Lung (tissue), 16 donors: ENCODE measurements around the gene ZNF276. TPM values are rescaled to one million over a fixed set of nuclear protein-coding genes. Genes with fewer than 3 reads are reported as not detected.
"Not testable (repeated sequence)": the region's sequence is repeated elsewhere in the genome, so short reads cannot be mapped to it uniquely, and the experiment has no call there.

Experiments
- ATAC-seq: fragments of 200-7000 bp; cut with Tn5 transposase; one replicate; pipeline ENCODE4 v1.9.1; 2020; ENCODE audit warnings: moderate number of reproducible peaks; ENCODE audit not compliant: insufficient read depth, low FRiP score
- DNase-seq, 3 donors: peaks; one replicate each; pipeline ENCODE4 v3.0.0-alpha.2; 2013 to 2017
- H3K27ac ChIP-seq, 2 donors: one replicate each; pipeline ENCODE4 v1.5.1; 2013; ENCODE audit warnings: mild to moderate bottlenecking in 2 of 2, moderate library complexity in 2 of 2, control low read depth in 1 of 2, inconsistent platforms in 1 of 2, low read depth in 1 of 2, low read length in 1 of 2
- H3K27me3 ChIP-seq, 3 donors: one replicate each; pipeline ENCODE4 v1.5.1; 2013; ENCODE audit warnings: low read length in 2 of 3; ENCODE audit not compliant: control insufficient read depth in 3 of 3, insufficient read depth in 3 of 3
- H3K36me3 ChIP-seq, 4 donors: one replicate each; pipeline ENCODE4 v1.5.1; 2013; ENCODE audit warnings: low read length in 4 of 4, mild to moderate bottlenecking in 1 of 4, moderate library complexity in 1 of 4; ENCODE audit not compliant: control insufficient read depth in 4 of 4, insufficient read depth in 4 of 4
- H3K4me1 ChIP-seq, 5 donors: one replicate each; pipeline ENCODE4 v1.5.1; 2013; ENCODE audit warnings: low read length in 5 of 5, mild to moderate bottlenecking in 2 of 5, moderate library complexity in 1 of 5; ENCODE audit not compliant: control insufficient read depth in 5 of 5, insufficient read depth in 5 of 5
- H3K4me3 ChIP-seq: one replicate; pipeline ENCODE4 v1.5.1; 2013; ENCODE audit warnings: mild to moderate bottlenecking, control low read depth, moderate library complexity
- H3K9ac ChIP-seq, 2 donors: one replicate each; pipeline ENCODE4 v1.5.1; 2013; ENCODE audit warnings: low read length in 2 of 2, control low read depth in 1 of 2; ENCODE audit not compliant: insufficient read depth in 1 of 2
- H3K9me3 ChIP-seq, 4 donors: one replicate each; pipeline ENCODE4 v1.5.1; 2013; ENCODE audit warnings: low read length in 3 of 4, mild to moderate bottlenecking in 1 of 4, moderate library complexity in 1 of 4; ENCODE audit not compliant: control insufficient read depth in 4 of 4, insufficient read depth in 3 of 4
- WGBS, 2 donors: extraction: QIAGEN DNeasy Blood & Tissue Kit; methylation state at CpG; one replicate each; pipeline ENCODE4 v1.1.7; 2013; 5-methylcytosine and 5-hydroxymethylcytosine counted together
- long read RNA-seq, 5 donors: transcript quantifications; one replicate each; lab custom pipeline, GENCODE V29; 2026
- polyA plus RNA-seq, 2 donors: library from polyadenylated mRNA; stranded (reverse); fragments of 200-250 nt; gene quantifications; one replicate each; pipeline ENCODE4 v1.2.1, GENCODE V29; 2013
- total RNA-seq, 2 donors: library from RNA; depleted of rRNA in 1 of 2; stranded (reverse); fragments of >200 nt in 1 of 2; gene quantifications; one replicate each; pipeline ENCODE4 v1.2.1, GENCODE V29; 2014 to 2021
- TF ChIP-seq, protein P1 (sequence below): IDR thresholded peaks from 2 replicates; pipeline ENCODE4 v1.5.1; 2012; ENCODE audit warnings: mild to moderate bottlenecking; ENCODE audit errors: control extremely low read depth, extremely low read depth
- donor health status: control.
- donor health status: control.
- donor health status: Bipolar disorder and iron deficiency.
- donor health status: healthy.
- donor health status: DM: yes; HTN: yes; CAD: no.

ZNF276 gene
- total RNA-seq (10 to 100 TPM; 26.5 to 34.9 TPM), polyA plus RNA-seq (10 to 100 TPM; 21.8 to 23.6 TPM)
- long read RNA-seq, donor 1, partial matches to known transcripts: 0 of 1 reads
- long read RNA-seq, donor 1, other reads (novel, unspliced or antisense): 0 of 1 reads
- long read RNA-seq, donor 2, partial matches to known transcripts: 0 of 1 reads
- long read RNA-seq, donor 2, other reads (novel, unspliced or antisense): 0 of 1 reads
- long read RNA-seq, donor 3, partial matches to known transcripts: 0 of 2 reads
- long read RNA-seq, donor 3, other reads (novel, unspliced or antisense): 0 of 2 reads
- long read RNA-seq, donor 4: 0 reads
- long read RNA-seq, donor 5, partial matches to known transcripts: 6 of 8 reads
- long read RNA-seq, donor 5, other reads (novel, unspliced or antisense): 0 of 8 reads

DNA sequence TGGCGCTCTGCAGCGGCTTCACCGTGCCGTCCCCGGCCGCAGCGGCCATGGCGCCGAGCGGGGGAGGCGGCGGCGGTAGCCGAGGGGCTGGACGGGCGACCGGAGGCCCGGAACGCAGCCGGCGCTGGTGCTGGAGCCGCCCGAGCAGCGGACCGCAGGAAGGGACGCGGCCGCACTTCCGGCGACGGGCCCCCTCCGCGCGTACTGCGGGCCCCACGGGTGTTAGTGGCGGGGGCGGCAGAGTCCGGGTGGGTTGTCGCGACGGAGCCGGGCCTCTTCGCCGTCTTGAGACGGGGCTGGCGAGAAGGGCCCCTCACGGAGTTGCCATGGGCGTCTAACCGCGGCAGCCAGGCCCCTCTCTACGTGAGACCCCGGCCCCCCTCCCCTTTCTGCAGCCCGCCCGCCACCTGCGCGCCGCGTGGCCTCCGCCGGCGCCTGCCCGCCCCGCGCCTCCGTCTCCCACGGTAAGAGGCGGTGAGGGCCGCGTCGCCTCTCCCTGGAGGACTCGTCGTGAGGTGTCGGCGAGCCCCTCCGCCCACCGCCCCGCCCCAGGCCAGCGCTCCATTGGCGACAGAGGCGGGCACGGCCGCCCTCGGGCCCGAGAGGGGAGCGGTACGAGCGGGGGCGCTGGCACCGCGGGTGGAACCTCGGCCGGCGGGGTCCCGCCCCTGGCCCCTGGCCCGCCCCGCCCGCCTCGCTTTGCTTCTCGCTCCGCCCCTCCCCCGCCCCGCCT is at the start of gene ZNF276, which contains the start of gene VPS9D1:
TSS of gene ZNF276 (plus strand) at position 725 of the 733 bp plus-strand sequence. CDS start 104 bp downstream, outside the sequence.
TSS of gene VPS9D1 (minus strand) at position 86 of the 733 bp plus-strand sequence. CDS start at position 49, 37 bp downstream.
- Histone ChIP-seq H3K4me3 (peak within 1 kb of the TSS; percentile 81), H3K9ac (peak within 1 kb of the TSS in 1 of 2 donors; percentile 2), H3K36me3 (peaks cover 0 to 20% (median 12%) of the 10 kb centered on the region in 4 donors), H3K27me3 (no peaks in the 10 kb centered on the region), H3K9me3 (no peaks in the 10 kb centered on the region), H3K27ac (peak within 1 kb of the TSS; percentile 96 to 98), H3K4me1 (peaks cover 0 to 32% (median 19%) of the 10 kb centered on the region in 5 donors)
- ATAC-seq (peak; percentile 75), DNase-seq (peak; percentile 81 to 87 (median 83))
- WGBS, 2 donors: 0 to 1% methylated on average over 44 to 103 of the region's 103 CpGs
- TF ChIP-seq, protein P1, sequence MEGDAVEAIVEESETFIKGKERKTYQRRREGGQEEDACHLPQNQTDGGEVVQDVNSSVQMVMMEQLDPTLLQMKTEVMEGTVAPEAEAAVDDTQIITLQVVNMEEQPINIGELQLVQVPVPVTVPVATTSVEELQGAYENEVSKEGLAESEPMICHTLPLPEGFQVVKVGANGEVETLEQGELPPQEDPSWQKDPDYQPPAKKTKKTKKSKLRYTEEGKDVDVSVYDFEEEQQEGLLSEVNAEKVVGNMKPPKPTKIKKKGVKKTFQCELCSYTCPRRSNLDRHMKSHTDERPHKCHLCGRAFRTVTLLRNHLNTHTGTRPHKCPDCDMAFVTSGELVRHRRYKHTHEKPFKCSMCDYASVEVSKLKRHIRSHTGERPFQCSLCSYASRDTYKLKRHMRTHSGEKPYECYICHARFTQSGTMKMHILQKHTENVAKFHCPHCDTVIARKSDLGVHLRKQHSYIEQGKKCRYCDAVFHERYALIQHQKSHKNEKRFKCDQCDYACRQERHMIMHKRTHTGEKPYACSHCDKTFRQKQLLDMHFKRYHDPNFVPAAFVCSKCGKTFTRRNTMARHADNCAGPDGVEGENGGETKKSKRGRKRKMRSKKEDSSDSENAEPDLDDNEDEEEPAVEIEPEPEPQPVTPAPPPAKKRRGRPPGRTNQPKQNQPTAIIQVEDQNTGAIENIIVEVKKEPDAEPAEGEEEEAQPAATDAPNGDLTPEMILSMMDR: no peak

- H3K27me3 ChIP-seq, H3K36me3 ChIP-seq, H3K9me3 ChIP-seq, H3K9ac ChIP-seq, ATAC-seq, H3K4me1 ChIP-seq, H3K4me3 ChIP-seq, DNase-seq, H3K27ac ChIP-seq: not testable (repeated sequence)
- 86 to 94% methylated on average over 4 of the region's 4 CpGs for WGBS, 2 donors
These were observed 49.8 kb upstream of the ZNF276 start for GRCh38 chr16:89671565-89671964.

GRCh38 chr16:89672177-89672941 is 49.0 kb upstream of the ZNF276 start:
- Histone ChIP-seq H3K27ac (peak overlapping the region in 1 of 2 donors; percentile 42), H3K9me3 (no peaks in the 10 kb centered on the region), H3K4me3 (no peak overlapping the region), H3K27me3 (no peaks in the 10 kb centered on the region), H3K9ac (no peak overlapping the region), H3K4me1 (peaks cover 0 to 7% (median 0%) of the 10 kb centered on the region in 5 donors), H3K36me3 (no peaks in the 10 kb centered on the region)
- 76 to 82% methylated on average over 16 of the region's 16 CpGs for WGBS, 2 donors
- ATAC-seq: no peak
- peak in 1 of 3 donors; percentile 4 for DNase-seq
- TF ChIP-seq, protein P1: no peak
